Measurements from ENCODE around the gene ACAT2.
A peak's percentile ranks its signal among the peaks of the same experiment; 100 is the strongest.
"Not testable (repeated sequence)": the region's sequence is repeated elsewhere in the genome, so short reads cannot be mapped to it uniquely, and the experiment has no call there.

ACAT2 gene

GRCh38 chr6:159723259-159723658 is 38.6 kb upstream of the ACAT2 start:
- peaks cover 11% of the 10 kb centered on the region for H3K79me2 ChIP-seq (ENCODE audit: control insufficient read depth, insufficient read depth, low read length, poor library complexity)
- H3K9ac ChIP-seq (ENCODE audit: low read length): no peak overlapping the region
- no peak overlapping the region for H4K12ac ChIP-seq (ENCODE audit: low read depth, low read length)
- H3K36me3 ChIP-seq (ENCODE audit: control insufficient read depth in 1 of 2, insufficient read depth in 2 of 2, low read length in 2 of 2): peaks cover 0 to 2% of the 10 kb centered on the region in 2 experiments
- H3K4me1 ChIP-seq (ENCODE audit: control insufficient read depth in 1 of 2, insufficient read depth in 2 of 2, low read length in 2 of 2): no peaks in the 10 kb centered on the region
- no peak overlapping the region for H2AK5ac ChIP-seq (ENCODE audit: low read length)
- H3K27ac ChIP-seq (ENCODE audit: low read depth, low read length): no peak overlapping the region
- no peak overlapping the region for H2BK5ac ChIP-seq (ENCODE audit: low read depth, low read length, poor library complexity)
- H3K4me3 ChIP-seq (ENCODE audit: low read depth, low read length): no peak overlapping the region
- no peak overlapping the region for H3K14ac ChIP-seq (ENCODE audit: low read length)
- H3K4me2 ChIP-seq (ENCODE audit: low read length): no peak overlapping the region
- no peak overlapping the region for H4K91ac ChIP-seq (ENCODE audit: low read depth, low read length)
- H4K8ac ChIP-seq (ENCODE audit: low read depth, low read length): no peak overlapping the region
- no peak overlapping the region for H3K23ac ChIP-seq (ENCODE audit: low read length)
- no peak overlapping the region for H2BK120ac ChIP-seq (ENCODE audit: insufficient read depth, low read length, poor library complexity)
- H3K18ac ChIP-seq (ENCODE audit: low read length): no peak overlapping the region
- DNase-seq: no peak
- no peaks in the 10 kb centered on the region for H3K27me3 ChIP-seq (ENCODE audit: insufficient read depth, low read length)
- H2AFZ ChIP-seq (ENCODE audit: insufficient read depth, low read length, poor library complexity): no peak overlapping the region
- peaks cover 13% of the 10 kb centered on the region for H3K79me1 ChIP-seq (ENCODE audit: low read length)
- no peaks in the 10 kb centered on the region for H3K9me3 ChIP-seq (ENCODE audit: insufficient read depth, low read depth, low read length)
- H2BK12ac ChIP-seq (ENCODE audit: low read length): no peak overlapping the region
- no peak overlapping the region for H3K4ac ChIP-seq (ENCODE audit: low read depth, low read length)
- no CpG with 5 or more reads among the region's 2 CpGs for WGBS (ENCODE audit: extremely low coverage, insufficient coverage, insufficient read length)

GRCh38 chr6:159724778-159725177 is 37.1 kb upstream of the ACAT2 start:
- H3K23ac ChIP-seq (ENCODE audit: low read length): no peak overlapping the region
- no peak overlapping the region for H3K27ac ChIP-seq (ENCODE audit: low read depth, low read length)

GRCh38 chr6:159725208-159725607 is 36.6 kb upstream of the ACAT2 start:
- not testable (repeated sequence) for H4K8ac ChIP-seq (ENCODE audit: low read depth, low read length); H2BK12ac ChIP-seq (ENCODE audit: low read length); DNase-seq; H2AFZ ChIP-seq (ENCODE audit: insufficient read depth, low read length, poor library complexity); H2BK5ac ChIP-seq (ENCODE audit: low read depth, low read length, poor library complexity); H3K27me3 ChIP-seq (ENCODE audit: insufficient read depth, low read length); H4K91ac ChIP-seq (ENCODE audit: low read depth, low read length); H3K9ac ChIP-seq (ENCODE audit: low read length); H3K4me3 ChIP-seq (ENCODE audit: low read depth, low read length); H3K9me3 ChIP-seq (ENCODE audit: insufficient read depth, low read depth, low read length); H3K14ac ChIP-seq (ENCODE audit: low read length); H2AK5ac ChIP-seq (ENCODE audit: low read length); H3K18ac ChIP-seq (ENCODE audit: low read length); H3K27ac ChIP-seq (ENCODE audit: low read depth, low read length); H3K36me3 ChIP-seq (ENCODE audit: control insufficient read depth in 1 of 2, insufficient read depth in 2 of 2, low read length in 2 of 2); H3K4me2 ChIP-seq (ENCODE audit: low read length); H4K12ac ChIP-seq (ENCODE audit: low read depth, low read length); H3K4me1 ChIP-seq (ENCODE audit: control insufficient read depth in 1 of 2, insufficient read depth in 2 of 2, low read length in 2 of 2); H3K4ac ChIP-seq (ENCODE audit: low read depth, low read length); H2BK120ac ChIP-seq (ENCODE audit: insufficient read depth, low read length, poor library complexity); H3K23ac ChIP-seq (ENCODE audit: low read length)
- Histone ChIP-seq H3K79me1 (ENCODE audit: low read length) (peaks cover 13% of the 10 kb centered on the region), H3K79me2 (ENCODE audit: control insufficient read depth, insufficient read depth, low read length, poor library complexity) (peaks cover 14% of the 10 kb centered on the region)
- no CpG with 5 or more reads among the region's 3 CpGs for WGBS (ENCODE audit: extremely low coverage, insufficient coverage, insufficient read length)

More at GRCh38 chr6:159724778-159725177, 37.1 kb upstream of the ACAT2 start:
- DNase-seq: no peak
- Histone ChIP-seq H2BK5ac (ENCODE audit: low read depth, low read length, poor library complexity) (no peak overlapping the region), H3K79me2 (ENCODE audit: control insufficient read depth, insufficient read depth, low read length, poor library complexity) (peaks cover 14% of the 10 kb centered on the region), H4K91ac (ENCODE audit: low read depth, low read length) (no peak overlapping the region), H3K4me2 (ENCODE audit: low read length) (no peak overlapping the region), H3K36me3 (ENCODE audit: control insufficient read depth in 1 of 2, insufficient read depth in 2 of 2, low read length in 2 of 2) (peaks cover 0 to 2% of the 10 kb centered on the region in 2 experiments), H3K18ac (ENCODE audit: low read length) (no peak overlapping the region), H3K4me3 (ENCODE audit: low read depth, low read length) (no peak overlapping the region), H2AFZ (ENCODE audit: insufficient read depth, low read length, poor library complexity) (no peak overlapping the region), H2BK120ac (ENCODE audit: insufficient read depth, low read length, poor library complexity) (no peak overlapping the region), H4K12ac (ENCODE audit: low read depth, low read length) (no peak overlapping the region), H2BK12ac (ENCODE audit: low read length) (no peak overlapping the region), H3K27me3 (ENCODE audit: insufficient read depth, low read length) (no peaks in the 10 kb centered on the region), H3K9ac (ENCODE audit: low read length) (no peak overlapping the region), H3K4ac (ENCODE audit: low read depth, low read length) (peak overlapping the region; percentile 31), H3K79me1 (ENCODE audit: low read length) (peaks cover 13% of the 10 kb centered on the region), H3K4me1 (ENCODE audit: control insufficient read depth in 1 of 2, insufficient read depth in 2 of 2, low read length in 2 of 2) (no peaks in the 10 kb centered on the region), H3K9me3 (ENCODE audit: insufficient read depth, low read depth, low read length) (no peaks in the 10 kb centered on the region), H3K14ac (ENCODE audit: low read length) (no peak overlapping the region), H2AK5ac (ENCODE audit: low read length) (no peak overlapping the region), H4K8ac (ENCODE audit: low read depth, low read length) (no peak overlapping the region)
- no CpG with 5 or more reads among the region's 4 CpGs for WGBS (ENCODE audit: extremely low coverage, insufficient coverage, insufficient read length)

GRCh38 chr6:159726255-159726917 is 35.5 kb upstream of the ACAT2 start:
- H3K36me3 ChIP-seq (ENCODE audit: control insufficient read depth in 1 of 2, insufficient read depth in 2 of 2, low read length in 2 of 2): peaks cover 2 to 5% of the 10 kb centered on the region in 2 experiments
- peak overlapping the region; percentile 28 for H2BK120ac ChIP-seq (ENCODE audit: insufficient read depth, low read length, poor library complexity)
- H3K79me1 ChIP-seq (ENCODE audit: low read length): peaks cover 13% of the 10 kb centered on the region
- no peaks in the 10 kb centered on the region for H3K9me3 ChIP-seq (ENCODE audit: insufficient read depth, low read depth, low read length)
- peak overlapping the region; percentile 78 for H3K14ac ChIP-seq (ENCODE audit: low read length)
- peak overlapping the region; percentile 95 for H3K4me3 ChIP-seq (ENCODE audit: low read depth, low read length)
- H2BK5ac ChIP-seq (ENCODE audit: low read depth, low read length, poor library complexity): peak overlapping the region; percentile 47
- H3K23ac ChIP-seq (ENCODE audit: low read length): no peak overlapping the region
- H2AK5ac ChIP-seq (ENCODE audit: low read length): no peak overlapping the region
- WGBS (ENCODE audit: extremely low coverage, insufficient coverage, insufficient read length): no CpG with 5 or more reads among the region's 30 CpGs
- H2BK12ac ChIP-seq (ENCODE audit: low read length): no peak overlapping the region
- peak overlapping the region; percentile 84 for H4K8ac ChIP-seq (ENCODE audit: low read depth, low read length)
- H4K91ac ChIP-seq (ENCODE audit: low read depth, low read length): peak overlapping the region; percentile 76
- peak overlapping the region; percentile 21 for H3K4ac ChIP-seq (ENCODE audit: low read depth, low read length)
- peak overlapping the region; percentile 22 for H4K12ac ChIP-seq (ENCODE audit: low read depth, low read length)
- peak overlapping the region; percentile 91 for H3K9ac ChIP-seq (ENCODE audit: low read length)
- H3K4me2 ChIP-seq (ENCODE audit: low read length): peak overlapping the region; percentile 56
- no peaks in the 10 kb centered on the region for H3K4me1 ChIP-seq (ENCODE audit: control insufficient read depth in 1 of 2, insufficient read depth in 2 of 2, low read length in 2 of 2)
- H3K79me2 ChIP-seq (ENCODE audit: control insufficient read depth, insufficient read depth, low read length, poor library complexity): peaks cover 19% of the 10 kb centered on the region
- no peak for DNase-seq
- H3K27ac ChIP-seq (ENCODE audit: low read depth, low read length): peak overlapping the region; percentile 100
- H2AFZ ChIP-seq (ENCODE audit: insufficient read depth, low read length, poor library complexity): peak overlapping the region; percentile 28
- H3K27me3 ChIP-seq (ENCODE audit: insufficient read depth, low read length): no peaks in the 10 kb centered on the region
- H3K18ac ChIP-seq (ENCODE audit: low read length): peak overlapping the region; percentile 24

All from trophoblast cell (in vitro differentiated cells and primary cell).